ENCODE data around the gene TTLL6. TPM values are rescaled to one million over a fixed set of nuclear protein-coding genes. Genes with fewer than 3 reads are reported as not detected.
A peak's percentile ranks its signal among the peaks of the same experiment; 100 is the strongest.

The TTLL6 gene
- polyA plus RNA-seq, 1 experiment, result not detected

DNA sequence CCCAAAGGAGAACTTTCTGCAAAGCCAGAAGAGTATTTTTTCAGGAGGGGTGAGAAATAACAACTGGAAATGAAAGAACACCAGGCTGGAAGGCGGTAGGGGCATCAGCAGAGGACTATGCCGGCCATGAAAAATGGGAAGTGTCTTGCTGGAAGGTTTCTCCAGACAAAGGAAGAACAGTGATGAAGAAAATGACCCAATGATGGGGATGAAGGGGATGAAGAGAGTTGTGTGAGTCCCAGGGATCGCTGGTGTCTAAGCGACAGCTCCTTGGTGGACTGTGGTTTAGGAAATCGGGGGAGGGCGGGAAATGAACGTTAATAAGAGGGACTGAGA lies 623 bp downstream of the TTLL6 start:
- CTCF ChIA-PET, result interaction anchor here (1.0 to 23.7 kb wide), 9 partner anchors 13 to 220 kb away, joined by 3 to 719 read pairs (median 6); partner anchors contain the start of gene CALCOCO2
- Histone ChIP-seq H3K27me3 (ENCODE audit: control insufficient read depth, insufficient read depth, low read length) (peaks cover 12% of the 10 kb centered on the region), H3K36me3 (ENCODE audit: control insufficient read depth, insufficient read depth, low read length) (no peaks in the 10 kb centered on the region), H3K4me3 (ENCODE audit: low read depth, low read length) (no peak overlapping the region)
- no peak for TF ChIP-seq CTCF (IDR thresholded peaks at IDR 0.05; ENCODE audit: insufficient read depth, low read depth, low read length)
- POLR2A ChIA-PET, result no interaction called here
- DNase-seq (ENCODE audit: low read depth), result no peak

- ChIA-PET POLR2A (interaction anchor here (1.0 kb wide), 1 partner anchor 13 kb away, joined by 5 read pairs; no protein-coding TSS in a partner anchor), CTCF (interaction anchor here (0.6 to 23.7 kb wide), 14 partner anchors 8 to 185 kb away, joined by 3 to 719 read pairs (median 5); partner anchors contain the start of genes CALCOCO2 and UBE2Z)
- Histone ChIP-seq H3K36me3 (ENCODE audit: control insufficient read depth, insufficient read depth, low read length) (no peaks in the 10 kb centered on the region), H3K4me3 (ENCODE audit: low read depth, low read length) (no peak overlapping the region), H3K27me3 (ENCODE audit: control insufficient read depth, insufficient read depth, low read length) (peaks cover 12% of the 10 kb centered on the region)
- DNase-seq (ENCODE audit: low read depth), result no peak
- TF ChIP-seq CTCF (IDR thresholded peaks at IDR 0.05; ENCODE audit: insufficient read depth, low read depth, low read length), result no peak
These were observed 1.7 kb downstream of the TTLL6 start for GRCh38 chr17:48815311-48815710.

DNA sequence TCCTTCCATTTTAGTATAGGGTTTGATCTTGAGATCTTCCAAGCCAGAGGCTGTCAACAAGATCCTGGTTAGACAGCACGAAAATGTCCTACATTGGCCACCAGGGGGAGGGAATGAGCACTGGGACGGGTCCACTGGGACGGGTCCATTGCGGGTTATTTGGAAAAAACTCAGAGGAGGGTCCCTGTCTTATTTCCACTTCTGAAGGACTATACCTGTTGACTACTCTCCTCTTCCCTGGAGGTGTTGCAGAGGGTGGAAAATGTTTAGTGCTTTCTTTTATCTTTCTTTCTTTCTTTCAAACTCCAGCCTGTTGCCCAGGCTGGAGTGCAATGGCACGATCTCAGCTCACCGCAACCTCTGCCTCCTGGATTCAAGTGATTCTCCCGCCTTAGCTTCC lies 2.5 kb downstream of the TTLL6 start:
- peak; percentile 81 for TF ChIP-seq CTCF (IDR thresholded peaks at IDR 0.05; ENCODE audit: insufficient read depth, low read depth, low read length)
- CTCF ChIA-PET, result interaction anchor here (0.7 to 23.7 kb wide), 13 partner anchors 9 to 186 kb away, joined by 3 to 719 read pairs (median 7); partner anchors contain the start of gene CALCOCO2
- POLR2A ChIA-PET, result interaction anchor here (0.6 kb wide), 1 partner anchor 65 kb away, joined by 4 read pairs; no protein-coding TSS in a partner anchor
- no peaks in the 10 kb centered on the region for H3K36me3 ChIP-seq (ENCODE audit: control insufficient read depth, insufficient read depth, low read length)
- no peak for DNase-seq (ENCODE audit: low read depth)
- peaks cover 12% of the 10 kb centered on the region for H3K27me3 ChIP-seq (ENCODE audit: control insufficient read depth, insufficient read depth, low read length)
- no peak overlapping the region for H3K4me3 ChIP-seq (ENCODE audit: low read depth, low read length)

GRCh38 chr17:48812001-48812400 lies 5.0 kb downstream of the TTLL6 start:
- CTCF ChIA-PET, result interaction anchor here (0.8 to 23.7 kb wide), 7 partner anchors 8 to 224 kb away, joined by 3 to 719 read pairs (median 6); no protein-coding TSS in a partner anchor
- POLR2A ChIA-PET, result no interaction called here
- TF ChIP-seq CTCF (IDR thresholded peaks at IDR 0.05; ENCODE audit: insufficient read depth, low read depth, low read length), result no peak

GRCh38 chr17:48809182-48809581 lies 7.8 kb downstream of the TTLL6 start:
- TF ChIP-seq CTCF (IDR thresholded peaks at IDR 0.05; ENCODE audit: insufficient read depth, low read depth, low read length), result no peak
- H3K36me3 ChIP-seq (ENCODE audit: control insufficient read depth, insufficient read depth, low read length), result no peaks in the 10 kb centered on the region
- CTCF ChIA-PET, result interaction anchor here (1.1 to 23.7 kb wide), 2 partner anchors 64 to 137 kb away, joined by 4 to 719 read pairs; no protein-coding TSS in a partner anchor
- H3K4me3 ChIP-seq (ENCODE audit: low read depth, low read length), result no peak overlapping the region
- H3K27me3 ChIP-seq (ENCODE audit: control insufficient read depth, insufficient read depth, low read length), result peaks cover 4% of the 10 kb centered on the region
- POLR2A ChIA-PET, result no interaction called here
- DNase-seq (ENCODE audit: low read depth), result no peak

More at GRCh38 chr17:48812001-48812400, 5.0 kb downstream of the TTLL6 start:
- peaks cover 8% of the 10 kb centered on the region for H3K27me3 ChIP-seq (ENCODE audit: control insufficient read depth, insufficient read depth, low read length)
- no peak overlapping the region for H3K4me3 ChIP-seq (ENCODE audit: low read depth, low read length)
- no peak for DNase-seq (ENCODE audit: low read depth)
- H3K36me3 ChIP-seq (ENCODE audit: control insufficient read depth, insufficient read depth, low read length), result no peaks in the 10 kb centered on the region
